H1 (cell line): ENCODE measurements around the gene QRICH2.

Experiments
- CEBPB ChIP-seq: IDR thresholded peaks from 2 replicates; pipeline ENCODE4 v1.6.1; 2012; ENCODE audit warnings: low read depth, low read length
- CTCF ChIP-seq, 3 experiments: IDR thresholded peaks; 1 replicate in 2 of 3; 2 replicates in 1 of 3; pipeline versions ENCODE4 v1.5.1 to v1.6.1; 2011; ENCODE audit warnings: low read length in 3 of 3, mild to moderate bottlenecking in 3 of 3, inconsistent platforms in 2 of 3, low read depth in 1 of 3, moderate library complexity in 1 of 3; ENCODE audit not compliant: insufficient read depth in 1 of 3; ENCODE audit errors: control extremely low read depth in 1 of 3
- EZH2 ChIP-seq: fragments of 200-600 bp; sonication (generic); IDR thresholded peaks from 2 replicates; pipeline ENCODE4 v1.7.1; 2012; ENCODE audit warnings: low read depth, mild to moderate bottlenecking, moderate library complexity, low read length, inconsistent platforms; ENCODE audit not compliant: severe bottlenecking
- MAFK ChIP-seq: IDR thresholded peaks from 2 replicates; pipeline ENCODE4 v1.6.1; 2012; ENCODE audit warnings: low read depth, mild to moderate bottlenecking, improper control_type of control experiment, low read length
- PHF8 ChIP-seq: fragments of 200-600 bp; sonication (generic); conservative IDR thresholded peaks from 2 replicates; pipeline ENCODE4 v1.7.1; 2012; ENCODE audit warnings: low read depth, mild to moderate bottlenecking, inconsistent platforms, low read length, moderate library complexity
- SRF ChIP-seq: IDR thresholded peaks from 2 replicates; pipeline ENCODE4 v1.6.1; 2011; ENCODE audit warnings: mild to moderate bottlenecking, low read depth, low read length, moderate library complexity
- TAF7 ChIP-seq: optimal IDR thresholded peaks from 2 replicates; pipeline ENCODE3; 2011; ENCODE audit warnings: low read depth, mild to moderate bottlenecking, inconsistent platforms, low read length, moderate library complexity, borderline replicate concordance

DNA sequence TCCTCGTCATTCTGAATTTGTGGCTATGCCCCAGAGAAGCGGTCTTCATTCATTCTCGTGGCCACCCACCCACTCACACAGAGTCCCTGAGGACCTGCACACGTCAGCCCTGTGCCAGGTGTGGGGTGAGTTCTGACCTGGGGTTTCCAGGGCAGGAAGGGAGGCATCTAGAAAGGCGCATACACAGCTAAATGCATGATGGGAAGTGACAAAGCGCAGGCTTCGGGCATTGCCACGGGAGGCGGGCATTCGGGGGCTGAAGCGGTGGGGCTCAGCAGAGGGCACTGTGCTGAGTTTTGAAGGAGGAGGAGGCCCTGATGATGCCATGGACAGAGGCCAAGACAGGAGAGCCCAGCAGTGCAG is 32.0 kb downstream of the QRICH2 start:
- TF ChIP-seq PHF8 (no peak), CEBPB (no peak), MAFK (no peak), TAF7 (no peak), SRF (no peak), CTCF (IDR thresholded peaks at IDR 0.05; ENCODE audit: control extremely low read depth in 1 of 3, insufficient read depth in 1 of 3, low read depth in 1 of 3, low read length in 3 of 3) (no peak), EZH2 (no peak)
